ENCODE measurements around the gene ZNF774. TPM values are rescaled to one million over a fixed set of nuclear protein-coding genes. Genes with fewer than 3 reads are reported as not detected.
"Not testable (repeated sequence)": the region's sequence is repeated elsewhere in the genome, so short reads cannot be mapped to it uniquely, and the experiment has no call there.

Gene ZNF774
- 1 to 10 TPM in 1 of 2 experiments, under 1 TPM in 1; 0.83 to 1.0 TPM for total RNA-seq

DNA sequence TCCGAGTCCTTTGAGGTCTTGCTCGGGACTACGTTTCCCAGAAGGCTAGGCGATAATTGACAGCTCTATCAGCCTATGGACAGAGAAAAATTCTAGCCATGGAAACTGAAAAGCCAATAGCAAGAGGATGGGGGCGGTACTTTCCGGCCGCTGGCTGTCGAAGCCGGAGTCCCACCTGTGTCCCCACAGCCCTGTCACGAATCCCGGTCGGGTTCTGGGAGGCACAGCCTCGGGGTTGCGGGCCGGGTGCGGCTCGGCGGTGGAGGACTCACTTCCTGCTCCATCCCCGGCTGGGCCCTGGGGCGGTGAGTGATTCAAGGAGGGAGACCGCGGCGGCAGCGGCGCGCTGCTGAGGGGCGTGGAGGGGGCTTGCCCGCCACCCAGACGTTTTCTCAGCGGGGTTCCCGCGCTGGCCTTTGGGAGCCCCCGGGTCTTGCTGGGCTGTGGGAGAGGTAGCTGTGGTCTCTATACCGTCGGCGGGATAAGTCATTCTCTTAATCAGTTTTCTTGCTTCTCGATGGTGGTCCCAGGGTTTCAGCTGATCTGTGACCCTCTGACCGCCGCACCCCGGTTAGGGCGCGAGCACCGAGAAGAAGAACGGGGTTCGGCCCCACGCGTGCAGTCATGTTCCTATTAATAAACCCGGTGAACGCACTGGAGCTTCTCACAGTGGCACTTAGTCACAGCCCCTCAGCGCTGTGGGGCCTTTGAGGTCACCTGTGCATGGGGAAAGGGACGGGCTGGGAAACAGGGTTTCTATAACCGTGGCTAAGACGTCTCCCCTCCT is at the start of gene ZNF774:
Gene ZNF774, plus strand, starts transcription at position 178 of the 787 bp plus-strand sequence. CDS start 2,377 bp downstream, outside the sequence.
- DNase-seq: peak; percentile 92
- Mint-ChIP-seq H3K9me3 (no peaks in the 10 kb centered on the region), H3K27ac (no peak within 1 kb of the TSS), H3K4me3 (peak within 1 kb of the TSS; percentile 81), H3K4me1 (peaks cover 20% of the 10 kb centered on the region), H3K36me3 (ENCODE audit: low read depth) (no peaks in the 10 kb centered on the region), H3K27me3 (peaks cover 15% of the 10 kb centered on the region)
- CTCF ChIA-PET: interaction anchor here (0.8 to 1.8 kb wide), 7 partner anchors 8 to 59 kb away, joined by 3 to 8 read pairs (median 3); no protein-coding TSS in a partner anchor
- POLR2A ChIA-PET: interaction anchor here (0.6 to 1.6 kb wide), 7 partner anchors 9 to 358 kb away, joined by 3 to 5 read pairs (median 4); partner anchors contain the start of gene IQGAP1

DNA sequence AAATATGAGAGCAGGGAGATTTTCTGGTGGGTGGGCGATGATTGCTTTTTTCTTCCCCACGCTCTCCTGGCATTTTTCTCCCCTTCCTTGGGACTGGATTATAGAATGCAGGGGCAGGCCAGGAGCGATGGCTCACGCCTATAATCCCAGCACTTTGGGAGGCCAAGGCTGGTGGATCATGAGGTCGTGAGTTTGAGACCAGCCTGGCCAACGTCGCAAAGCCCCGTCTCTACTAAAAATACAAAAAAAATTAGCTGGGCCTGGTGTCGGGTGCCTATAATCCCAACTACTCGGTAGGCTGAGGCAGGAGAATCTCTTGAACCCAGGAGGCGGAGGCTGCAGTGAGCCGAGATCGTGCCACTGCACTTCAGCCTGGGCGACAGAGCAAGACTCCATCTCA is 46.7 kb upstream of the ZNF774 start:
- H3K4me1 Mint-ChIP-seq: peaks cover 46% of the 10 kb centered on the region
- DNase-seq; H3K36me3 Mint-ChIP-seq (ENCODE audit: low read depth); H3K4me3 Mint-ChIP-seq; H3K27ac Mint-ChIP-seq; POLR2A ChIA-PET; H3K9me3 Mint-ChIP-seq; H3K27me3 Mint-ChIP-seq: not testable (repeated sequence)
- CTCF ChIA-PET: interaction anchor here (0.6 to 5.5 kb wide), 8 partner anchors 9 to 266 kb away, joined by 3 to 49 read pairs (median 4); no protein-coding TSS in a partner anchor

DNA sequence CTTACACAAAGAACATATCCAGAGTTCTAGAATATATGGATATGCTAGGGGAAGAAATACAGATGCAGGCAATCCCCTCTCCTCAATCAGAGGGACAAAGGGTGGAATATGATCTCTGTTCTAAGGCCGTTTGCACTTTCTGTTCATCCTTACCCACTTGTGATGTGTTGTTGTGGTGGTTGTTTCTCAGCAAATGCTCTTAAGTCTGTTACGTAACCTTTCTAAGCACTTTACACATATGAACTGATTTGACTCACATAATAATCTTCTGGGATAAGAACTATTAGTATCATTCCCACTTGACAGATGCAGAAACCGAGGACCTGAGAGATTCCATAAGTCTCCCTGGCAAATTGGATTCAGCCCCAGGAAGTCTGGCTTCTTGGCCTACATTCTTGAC is 46.2 kb upstream of the ZNF774 start:
- no peak overlapping the region for H3K4me3 Mint-ChIP-seq
- H3K27ac Mint-ChIP-seq: no peak overlapping the region
- CTCF ChIA-PET: interaction anchor here (0.9 to 3.3 kb wide), 9 partner anchors 8 to 225 kb away, joined by 3 to 23 read pairs (median 4); no protein-coding TSS in a partner anchor
- H3K4me1 Mint-ChIP-seq: peaks cover 42% of the 10 kb centered on the region
- peaks cover 4% of the 10 kb centered on the region for H3K27me3 Mint-ChIP-seq
- no peaks in the 10 kb centered on the region for H3K9me3 Mint-ChIP-seq
- no peak for DNase-seq
- no peaks in the 10 kb centered on the region for H3K36me3 Mint-ChIP-seq (ENCODE audit: low read depth)
- POLR2A ChIA-PET: interaction anchor here (1.1 kb wide), 1 partner anchor 13 kb away, joined by 5 read pairs; no protein-coding TSS in a partner anchor

DNA sequence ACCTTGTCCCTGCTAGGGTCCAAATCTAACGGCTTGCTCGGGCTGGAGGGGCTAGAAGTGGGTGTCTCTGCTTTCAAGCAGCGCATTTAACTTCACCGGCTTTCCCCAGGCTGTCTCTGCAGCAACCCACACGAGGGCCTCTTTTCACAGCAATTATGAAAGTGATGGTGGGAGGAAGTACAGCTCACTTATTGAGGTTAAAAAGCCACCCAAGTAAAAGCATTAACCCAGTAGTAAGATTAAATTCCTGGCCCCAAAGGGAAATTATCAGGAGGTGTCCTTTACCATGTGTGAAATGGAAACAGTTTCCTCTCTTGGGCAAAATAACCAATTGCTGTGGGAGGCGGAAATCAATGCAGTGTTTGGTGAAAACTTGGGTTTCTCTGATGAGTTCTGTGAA is 45.5 kb upstream of the ZNF774 start:
- Mint-ChIP-seq H3K4me3 (peak overlapping the region; percentile 6), H3K4me1 (peaks cover 35% of the 10 kb centered on the region), H3K36me3 (ENCODE audit: low read depth) (no peaks in the 10 kb centered on the region), H3K27ac (peak overlapping the region; percentile 50), H3K27me3 (peaks cover 7% of the 10 kb centered on the region), H3K9me3 (no peaks in the 10 kb centered on the region)
- peak; percentile 49 for DNase-seq
- CTCF ChIA-PET: interaction anchor here (1.2 to 3.3 kb wide), 6 partner anchors 8 to 164 kb away, joined by 3 to 23 read pairs (median 4); no protein-coding TSS in a partner anchor
- POLR2A ChIA-PET: interaction anchor here (0.8 to 1.1 kb wide), 2 partner anchors 13 to 106 kb away, joined by 3 to 5 read pairs; partner anchors contain the start of gene SEMA4B

DNA sequence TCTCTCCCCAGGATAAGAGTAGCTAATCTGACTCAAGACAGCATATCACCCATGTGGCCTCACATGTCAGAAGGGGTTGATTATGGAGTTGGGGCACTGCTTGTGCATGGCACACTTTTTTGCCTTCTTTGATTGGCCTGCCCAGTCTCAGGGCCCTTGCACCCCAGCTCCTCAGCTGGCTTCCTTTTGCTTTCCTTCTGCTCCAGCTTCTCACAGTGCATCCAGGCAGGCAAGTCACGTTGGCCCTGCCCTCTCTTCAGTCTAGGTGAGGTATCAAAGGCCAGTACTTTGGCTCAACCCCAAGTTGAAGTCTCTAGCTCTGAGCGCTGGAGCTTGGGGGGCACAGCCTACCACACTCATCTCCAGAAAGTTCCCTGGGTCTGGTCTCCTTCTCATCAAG is 44.4 kb upstream of the ZNF774 start:
- Mint-ChIP-seq H3K27me3 (peaks cover 18% of the 10 kb centered on the region), H3K4me3 (no peak overlapping the region), H3K27ac (no peak overlapping the region), H3K4me1 (peaks cover 29% of the 10 kb centered on the region), H3K36me3 (ENCODE audit: low read depth) (no peaks in the 10 kb centered on the region), H3K9me3 (no peaks in the 10 kb centered on the region)
- ChIA-PET POLR2A (no interaction called here), CTCF (interaction anchor here (0.6 to 3.3 kb wide), 5 partner anchors 9 to 174 kb away, joined by 3 to 23 read pairs (median 4); no protein-coding TSS in a partner anchor)
- DNase-seq: no peak

DNA sequence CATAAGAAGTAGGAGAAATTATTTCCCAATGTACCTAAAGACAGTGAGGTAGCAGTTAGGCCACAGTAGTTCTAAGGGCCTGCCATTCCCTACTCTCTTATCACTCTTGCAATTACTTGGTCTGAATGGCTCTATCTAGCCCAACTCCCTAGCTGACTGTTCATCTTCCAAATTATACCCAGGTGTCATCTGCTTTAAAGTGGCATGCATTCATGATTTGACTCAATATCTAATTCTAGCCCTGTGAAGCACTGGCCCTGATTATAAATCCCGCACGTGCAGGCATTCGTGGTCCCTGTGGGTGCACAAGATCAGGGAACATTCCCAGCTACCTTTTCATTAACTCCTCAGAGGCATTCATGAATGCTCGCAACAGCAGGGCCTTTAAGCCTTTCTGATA is 43.1 kb upstream of the ZNF774 start:
- Mint-ChIP-seq H3K4me1 (peaks cover 25% of the 10 kb centered on the region), H3K36me3 (ENCODE audit: low read depth) (no peaks in the 10 kb centered on the region), H3K9me3 (no peaks in the 10 kb centered on the region), H3K27me3 (peaks cover 27% of the 10 kb centered on the region), H3K4me3 (no peak overlapping the region), H3K27ac (no peak overlapping the region)
- CTCF ChIA-PET: interaction anchor here (1.6 kb wide), 1 partner anchor 8 kb away, joined by 3 read pairs; no protein-coding TSS in a partner anchor
- POLR2A ChIA-PET: no interaction called here
- DNase-seq: no peak

DNA sequence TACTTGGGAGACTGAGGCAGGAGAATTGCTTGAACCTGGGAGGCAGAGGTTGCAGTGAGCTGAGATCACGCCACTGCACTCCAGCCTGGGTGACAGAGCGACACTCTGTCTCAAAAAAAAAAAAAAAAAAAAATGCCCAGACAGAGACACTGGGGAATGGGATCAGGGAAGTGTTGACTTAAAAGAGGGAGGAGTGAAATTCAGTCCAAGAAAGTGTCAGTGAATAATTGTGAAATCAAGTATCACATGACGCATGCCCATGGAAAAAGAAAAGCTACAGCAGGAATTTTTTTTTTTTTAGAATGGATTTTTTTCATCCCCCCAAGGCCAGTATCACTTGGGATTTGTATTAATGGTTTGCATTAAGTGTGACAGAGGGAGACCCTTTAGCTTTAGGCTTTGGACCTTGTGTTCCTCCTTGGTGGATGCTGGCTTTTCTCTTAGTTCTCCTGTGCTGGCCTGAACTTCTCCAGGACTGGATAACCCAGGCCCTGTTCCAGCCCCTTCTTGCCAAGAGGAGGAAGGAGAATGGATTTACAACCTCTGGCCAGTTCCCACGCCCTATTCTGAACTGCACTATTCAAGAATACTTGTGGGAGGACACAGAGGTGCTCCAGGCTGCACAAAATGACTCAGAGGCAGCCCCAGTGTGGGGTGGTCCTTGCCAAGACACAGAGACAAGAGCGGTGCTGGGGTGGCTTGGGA is 36.7 kb upstream of the ZNF774 start:
- no peaks in the 10 kb centered on the region for H3K9me3 Mint-ChIP-seq
- no peaks in the 10 kb centered on the region for H3K36me3 Mint-ChIP-seq (ENCODE audit: low read depth)
- no peak overlapping the region for H3K27ac Mint-ChIP-seq
- no peak for DNase-seq
- no peak overlapping the region for H3K4me3 Mint-ChIP-seq
- POLR2A ChIA-PET: interaction anchor here (1.1 kb wide), 1 partner anchor 154 kb away, joined by 3 read pairs; no protein-coding TSS in a partner anchor
- peaks cover 29% of the 10 kb centered on the region for H3K27me3 Mint-ChIP-seq
- H3K4me1 Mint-ChIP-seq: peaks cover 6% of the 10 kb centered on the region
- CTCF ChIA-PET: interaction anchor here (0.7 to 1.1 kb wide), 3 partner anchors 8 to 21 kb away, joined by 3 read pairs; no protein-coding TSS in a partner anchor

DNA sequence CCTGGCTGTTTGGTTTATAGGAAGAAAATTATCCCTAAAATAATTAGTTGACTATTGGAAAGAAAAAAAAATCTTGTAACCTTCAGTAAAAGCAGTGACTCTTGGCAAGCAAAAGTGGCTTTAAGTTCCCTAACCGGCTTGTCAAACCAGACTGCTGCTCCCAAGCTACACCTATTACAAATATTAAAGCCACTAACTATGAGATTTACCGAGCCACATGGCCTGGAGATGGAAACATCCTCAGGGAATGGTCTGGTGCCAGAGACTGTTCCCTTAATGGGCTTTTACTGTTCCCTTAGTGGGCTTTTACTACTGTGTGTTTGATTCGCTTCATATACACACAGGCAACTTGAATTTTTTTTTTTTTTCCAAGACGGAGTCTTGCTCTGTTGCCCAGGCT is 35.9 kb upstream of the ZNF774 start:
- Mint-ChIP-seq H3K27me3 (peaks cover 24% of the 10 kb centered on the region), H3K4me3 (no peak overlapping the region), H3K27ac (no peak overlapping the region), H3K9me3 (no peaks in the 10 kb centered on the region), H3K4me1 (peaks cover 7% of the 10 kb centered on the region), H3K36me3 (ENCODE audit: low read depth) (no peaks in the 10 kb centered on the region)
- POLR2A ChIA-PET: interaction anchor here (0.7 kb wide), 1 partner anchor 239 kb away, joined by 4 read pairs; no protein-coding TSS in a partner anchor
- CTCF ChIA-PET: interaction anchor here (0.8 to 1.0 kb wide), 3 partner anchors 11 to 23 kb away, joined by 3 to 7 read pairs (median 3); no protein-coding TSS in a partner anchor
- DNase-seq: no peak

DNA sequence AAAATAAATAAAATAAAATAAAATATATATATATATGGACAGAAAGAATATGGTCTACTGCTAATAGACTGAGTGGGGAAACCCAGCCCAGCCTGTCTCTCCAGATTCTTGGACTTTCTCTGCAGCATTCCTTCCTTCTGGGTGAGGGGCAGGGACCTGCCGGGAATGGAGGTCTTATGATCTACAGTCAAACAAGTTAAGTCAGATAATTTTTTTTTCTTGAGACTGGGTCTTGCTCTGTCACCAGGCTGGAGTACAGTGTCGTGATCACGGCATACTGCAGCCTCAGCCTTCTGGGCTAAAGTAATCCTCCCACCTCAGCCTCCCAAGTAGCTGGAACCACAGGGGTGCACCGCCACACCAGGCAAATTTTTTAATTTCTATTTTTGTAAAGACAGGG is 33.5 kb upstream of the ZNF774 start:
- Mint-ChIP-seq H3K36me3 (ENCODE audit: low read depth) (no peaks in the 10 kb centered on the region), H3K4me3 (no peak overlapping the region), H3K27ac (no peak overlapping the region), H3K9me3 (no peaks in the 10 kb centered on the region), H3K27me3 (peaks cover 4% of the 10 kb centered on the region), H3K4me1 (peaks cover 7% of the 10 kb centered on the region)
- ChIA-PET CTCF (interaction anchor here (0.6 to 5.4 kb wide), 17 partner anchors 11 to 615 kb away, joined by 3 to 107 read pairs (median 5); partner anchors contain the start of gene TTLL13), POLR2A (no interaction called here)
- no peak for DNase-seq

DNA sequence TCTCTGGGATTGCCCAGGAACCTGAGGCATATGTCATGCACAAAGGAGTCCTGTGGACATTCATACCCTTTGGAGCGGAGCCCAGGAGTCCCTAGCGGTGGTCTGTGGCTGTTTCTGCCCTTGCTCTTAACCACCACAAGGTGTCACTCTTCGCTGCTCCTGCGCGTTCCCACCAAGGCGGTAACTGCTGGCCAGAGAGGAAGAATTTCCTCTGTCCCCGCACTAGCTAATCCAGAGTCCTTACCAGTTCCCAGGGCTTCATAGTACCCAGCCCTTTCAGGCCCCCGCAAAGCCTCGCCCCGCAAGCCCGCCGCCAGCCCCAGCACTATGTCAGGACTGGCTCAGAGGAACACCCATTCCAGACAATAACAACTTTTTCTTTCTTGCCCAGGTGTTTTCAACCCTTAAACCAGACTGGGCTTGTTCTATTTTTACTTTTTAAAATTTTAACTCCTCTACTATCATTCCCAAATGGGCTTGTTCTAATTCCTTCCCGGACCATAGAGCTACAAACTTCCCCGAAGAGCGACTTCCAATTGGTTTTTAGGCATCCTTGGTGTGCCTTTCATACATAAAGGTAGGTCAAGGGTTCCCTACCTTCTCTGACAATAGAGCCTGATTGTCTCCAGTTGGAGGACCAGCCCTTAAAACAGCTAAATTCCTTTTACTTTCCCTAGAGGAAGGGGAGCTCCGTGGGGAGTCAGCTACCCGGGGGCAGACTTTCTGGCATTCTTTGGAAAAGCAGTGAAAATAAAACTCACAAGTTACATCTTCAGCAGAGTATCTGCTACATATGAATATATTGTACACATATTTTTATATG is 31.8 kb upstream of the ZNF774 start:
- CTCF ChIA-PET: interaction anchor here (0.6 to 5.4 kb wide), 87 partner anchors 8 to 637 kb away, joined by 3 to 107 read pairs (median 4); partner anchors contain the start of genes FES, HDDC3, IQGAP1 and MAN2A2

DNA sequence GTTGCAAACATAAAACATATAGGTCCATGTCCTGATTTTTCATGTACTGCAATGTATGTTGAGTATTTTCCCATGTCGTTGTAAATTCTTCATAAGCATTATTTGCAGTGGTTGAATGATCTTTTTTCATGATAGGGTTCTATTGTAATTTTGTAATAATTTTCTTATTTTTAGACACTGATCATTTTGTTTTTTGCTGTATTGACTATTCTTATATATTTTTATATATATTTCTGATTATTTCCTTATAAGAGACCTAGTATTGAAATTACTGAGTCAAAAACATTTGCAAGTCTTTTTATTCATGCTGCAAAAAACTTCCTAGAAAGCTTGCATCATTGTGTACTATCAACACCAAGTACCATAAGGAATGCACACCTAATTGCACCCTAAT is 31.2 kb upstream of the ZNF774 start:
- H3K27me3 Mint-ChIP-seq: no peaks in the 10 kb centered on the region
- H3K9me3 Mint-ChIP-seq: no peaks in the 10 kb centered on the region
- POLR2A ChIA-PET: interaction anchor here (1.7 kb wide), 1 partner anchor 160 kb away, joined by 9 read pairs; no protein-coding TSS in a partner anchor
- H3K4me3 Mint-ChIP-seq: no peak overlapping the region
- CTCF ChIA-PET: interaction anchor here (0.6 to 5.4 kb wide), 44 partner anchors 9 to 636 kb away, joined by 3 to 107 read pairs (median 6); partner anchors contain the start of genes HDDC3 and UNC45A
- H3K4me1 Mint-ChIP-seq: peaks cover 8% of the 10 kb centered on the region
- H3K27ac Mint-ChIP-seq: no peak overlapping the region
- H3K36me3 Mint-ChIP-seq (ENCODE audit: low read depth): no peaks in the 10 kb centered on the region
- no peak for DNase-seq

More for the DNA sequence above, 31.8 kb upstream of the ZNF774 start:
- no peaks in the 10 kb centered on the region for H3K9me3 Mint-ChIP-seq
- no peak overlapping the region for H3K27ac Mint-ChIP-seq
- H3K4me3 Mint-ChIP-seq: no peak overlapping the region
- POLR2A ChIA-PET: interaction anchor here (1.0 to 1.7 kb wide), 6 partner anchors 42 to 164 kb away, joined by 3 to 9 read pairs (median 3); no protein-coding TSS in a partner anchor
- H3K4me1 Mint-ChIP-seq: peaks cover 7% of the 10 kb centered on the region
- H3K36me3 Mint-ChIP-seq (ENCODE audit: low read depth): no peaks in the 10 kb centered on the region
- no peaks in the 10 kb centered on the region for H3K27me3 Mint-ChIP-seq
- peak; percentile 77 for DNase-seq

DNA sequence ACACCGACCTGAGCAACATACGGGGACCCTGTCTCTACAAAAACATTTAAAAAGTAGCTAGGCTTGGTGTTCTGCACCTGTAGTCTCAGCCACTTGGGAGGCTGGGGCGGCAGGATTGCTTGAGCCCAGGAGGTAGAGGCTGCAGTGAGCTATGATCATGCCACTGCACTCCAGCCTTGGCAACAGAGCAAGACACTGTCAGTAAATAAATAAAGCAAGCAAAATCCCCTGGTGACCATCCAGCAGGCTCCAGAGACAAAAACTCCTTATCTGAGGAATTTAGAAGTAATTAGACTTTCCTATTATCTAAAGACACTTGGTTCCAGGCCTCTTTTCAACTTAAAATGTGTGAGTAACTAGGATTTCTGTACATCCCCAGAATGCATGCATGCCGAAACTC is 29.5 kb upstream of the ZNF774 start:
- H3K4me1 Mint-ChIP-seq: peaks cover 9% of the 10 kb centered on the region
- no peaks in the 10 kb centered on the region for H3K9me3 Mint-ChIP-seq
- DNase-seq: no peak
- CTCF ChIA-PET: interaction anchor here (1.7 to 5.4 kb wide), 2 partner anchors 86 to 158 kb away, joined by 3 to 107 read pairs; no protein-coding TSS in a partner anchor
- no peak overlapping the region for H3K4me3 Mint-ChIP-seq
- H3K36me3 Mint-ChIP-seq (ENCODE audit: low read depth): no peaks in the 10 kb centered on the region
- H3K27ac Mint-ChIP-seq: no peak overlapping the region
- POLR2A ChIA-PET: no interaction called here
- no peaks in the 10 kb centered on the region for H3K27me3 Mint-ChIP-seq
